HCT116 (cell line): ENCODE measurements around the gene SPACDR. TPM values are rescaled to one million over a fixed set of nuclear protein-coding genes. Genes with fewer than 3 reads are reported as not detected.

Experiments used
- ATAC-seq: fragments of 200-7000 bp; cut with Tn5 transposase; 2 replicates; pipeline ENCODE4 v1.9.1; 2020; ENCODE audit warnings: mild to moderate bottlenecking, moderate library complexity
- BruUV-seq: library from RNA; stranded (reverse); fragments of 400-500 nt; replicated peaks from 2 replicates; lab custom pipeline; 2021; lab: Mats Ljungman, UMichigan
- CTCF ChIA-PET: fragments of 300-600 bp; sonication (Branson Sonifier 250); formaldehyde crosslinking; loops from one replicate; lab custom pipeline; 2021; ENCODE audit warnings: antibody characterized with exemption; lab: Charles Lee
- POLR2A ChIA-PET: fragments of 300-600, 350-600 bp; sonication (Branson Sonifier 250); formaldehyde crosslinking; loops from one replicate; lab custom pipeline; 2021; ENCODE audit warnings: antibody characterized with exemption; lab: Charles Lee
- RAD21 ChIA-PET, 2 experiments: fragments of 300-600 bp; sonication (Branson Sonifier 250); formaldehyde crosslinking; loops; one replicate each; lab custom pipeline; 2023; ENCODE audit warnings: low total read pairs in 2 of 2; ENCODE audit not compliant: uncharacterized antibody in 2 of 2, unreplicated experiment in 2 of 2, low non-redundant PET in 1 of 2; lab: Charles Lee
- DNase-seq: peaks from one replicate; pipeline ENCODE4 v3.0.0-alpha.2; 2010; ENCODE audit warnings: low read depth, low spot score
- H2AFZ ChIP-seq: fragments of 200-600 bp; shearing (Covaris generic), sonication (generic); 2 replicates; pipeline ENCODE4 v1.6.1; 2017; ENCODE audit warnings: low read depth, mixed run types, mixed read lengths, antibody characterized with exemption, low read length; ENCODE audit not compliant: poor library complexity, severe bottlenecking
- H3K27ac ChIP-seq: 2 replicates; pipeline ENCODE4 v1.5.1; 2012; ENCODE audit warnings: low read depth, low read length
- H3K27me3 ChIP-seq: fragments of 200-600 bp; sonication (generic); 2 replicates; pipeline ENCODE4 v1.6.1; 2016; ENCODE audit warnings: mixed run types, low read length, mixed read lengths; ENCODE audit not compliant: insufficient read depth
- H3K36me3 ChIP-seq, 2 experiments: fragments of 200-500 bp in 1 of 2; fragments of 200-600 bp in 1 of 2; sonication (Bioruptor generic) in 1 of 2; sonication (generic) in 1 of 2; 2 replicates each; pipeline versions ENCODE4 v1.5.1 to v1.6.1; 2014 to 2016; ENCODE audit warnings: low read length in 2 of 2, inconsistent platforms in 1 of 2, mixed read lengths in 1 of 2, mixed run types in 1 of 2; ENCODE audit not compliant: insufficient read depth in 2 of 2, control insufficient read depth in 1 of 2
- H3K4me1 ChIP-seq, 2 experiments: fragments of 200-600 bp in 1 of 2; sonication (generic) in 1 of 2; 2 replicates each; pipeline versions ENCODE4 v1.5.1 to v1.6.1; 2012 to 2017; ENCODE audit warnings: low read length in 2 of 2, inconsistent platforms in 1 of 2, mild to moderate bottlenecking in 1 of 2, mixed read lengths in 1 of 2, mixed run types in 1 of 2, moderate library complexity in 1 of 2; ENCODE audit not compliant: insufficient read depth in 2 of 2, control insufficient read depth in 1 of 2
- H3K4me2 ChIP-seq: fragments of 200-600 bp; sonication (generic); 2 replicates; pipeline ENCODE4 v1.6.1; 2017; ENCODE audit warnings: mixed run types, low read length, mixed read lengths
- H3K4me3 ChIP-seq, 2 experiments: fragments of 200-600 bp in 1 of 2; sonication (generic) in 1 of 2; replicated peaks in 1 of 2; 2 replicates each; pipeline ENCODE4 v1.5.1; 2011 to 2016; ENCODE audit warnings: low read length in 2 of 2, control low read depth in 1 of 2, low read depth in 1 of 2, mild to moderate bottlenecking in 1 of 2, mixed read lengths in 1 of 2, mixed run types in 1 of 2
- H3K79me2 ChIP-seq: fragments of 200-600 bp; sonication (generic); 2 replicates; pipeline ENCODE4 v1.6.1; 2017; ENCODE audit warnings: mild to moderate bottlenecking, mixed run types, low read length, moderate library complexity, mixed read lengths; ENCODE audit not compliant: insufficient read depth
- H3K9ac ChIP-seq: fragments of 200-600 bp; sonication (generic); 2 replicates; pipeline ENCODE4 v1.6.1; 2016; ENCODE audit warnings: low read length, mixed read lengths
- H3K9me2 ChIP-seq: fragments of 200-600 bp; sonication (generic), shearing (Covaris generic); 2 replicates; pipeline ENCODE4 v1.6.1; 2017; ENCODE audit warnings: mixed run types, mild to moderate bottlenecking, moderate library complexity; ENCODE audit not compliant: insufficient read depth
- H3K9me3 ChIP-seq, 2 experiments: fragments of 200-500 bp in 1 of 2; fragments of 200-600 bp in 1 of 2; sonication (Bioruptor generic) in 1 of 2; sonication (generic) in 1 of 2; 2 replicates each; pipeline ENCODE4 v1.6.1; 2014 to 2017; ENCODE audit warnings: low read length in 2 of 2, mixed read lengths in 2 of 2, inconsistent platforms in 1 of 2, low read depth in 1 of 2, mild to moderate bottlenecking in 1 of 2, mixed run types in 1 of 2, moderate library complexity in 1 of 2; ENCODE audit not compliant: control insufficient read depth in 1 of 2, insufficient read depth in 1 of 2
- H4K20me1 ChIP-seq: fragments of 200-600 bp; sonication (generic), shearing (Covaris generic); 2 replicates; pipeline ENCODE4 v1.6.1; 2017; ENCODE audit warnings: mixed run types, mild to moderate bottlenecking, moderate library complexity; ENCODE audit not compliant: insufficient read depth
- CEBPB ChIP-seq: IDR thresholded peaks from 2 replicates; pipeline ENCODE4 v1.6.1; 2012; ENCODE audit warnings: low read depth
- EGR1 ChIP-seq: IDR thresholded peaks from 2 replicates; pipeline ENCODE4 v1.6.1; 2012; ENCODE audit warnings: low read depth
- ELF1 ChIP-seq: IDR thresholded peaks from 2 replicates; pipeline ENCODE4 v1.6.1; 2012; ENCODE audit warnings: low read depth, borderline replicate concordance
- EZH2phosphoT487 ChIP-seq: fragments of 200-600 bp; IDR thresholded peaks from 2 replicates; pipeline ENCODE4 v1.6.1; 2018; ENCODE audit warnings: antibody characterized with exemption, borderline replicate concordance
- FOSL1 ChIP-seq: IDR thresholded peaks from 2 replicates; pipeline ENCODE4 v1.6.1; 2012; ENCODE audit warnings: low read depth
- JUND ChIP-seq: IDR thresholded peaks from 2 replicates; pipeline ENCODE4 v1.6.1; 2012
- POLR2A ChIP-seq: IDR thresholded peaks from 2 replicates; pipeline ENCODE4 v1.7.0; 2011; ENCODE audit warnings: borderline replicate concordance; ENCODE audit not compliant: insufficient read depth, insufficient read length; ENCODE audit errors: extremely low read depth
- RAD21 ChIP-seq: IDR thresholded peaks from 2 replicates; pipeline ENCODE4 v1.6.1; 2012; ENCODE audit warnings: low read depth, mild to moderate bottlenecking
- SIN3A ChIP-seq: IDR thresholded peaks from 2 replicates; pipeline ENCODE4 v1.6.1; 2012; ENCODE audit warnings: low read depth
- SRF ChIP-seq: IDR thresholded peaks from 2 replicates; pipeline ENCODE4 v1.6.1; 2012; ENCODE audit warnings: low read depth
- TCF7L2 ChIP-seq: IDR thresholded peaks from 2 replicates; pipeline ENCODE4 v1.7.0; 2011; ENCODE audit warnings: borderline replicate concordance, inconsistent platforms; ENCODE audit not compliant: insufficient read depth, insufficient read length; ENCODE audit errors: extremely low read depth
- ZFX ChIP-seq: fragments of 450-650 bp; IDR thresholded peaks from 2 replicates; pipeline ENCODE4 v1.6.1; 2017
- intact Hi-C: fragments of 100-400 bp; cut with micrococcal nuclease; formaldehyde crosslinking; loops from 2 replicates; pipeline ENCODE4 v1.10.0; 2022
- total RNA-seq: library from RNA; stranded (reverse); gene quantifications from one replicate; pipeline ENCODE4 v1.2.1, GENCODE V29; 2021; ENCODE audit not compliant: unreplicated experiment
- TF ChIP-seq, protein P1 (sequence below): IDR thresholded peaks from 2 replicates; pipeline ENCODE4 v1.6.1; 2012
- TF ChIP-seq, protein P2 (sequence below), 3 experiments: fragments of 200-600 bp in 1 of 3; sonication (generic) in 1 of 3; IDR thresholded peaks in 2 of 3; conservative IDR thresholded peaks in 1 of 3; 2 replicates each; pipeline ENCODE4 v1.5.1; 2012 to 2017; ENCODE audit warnings: low read depth in 2 of 3, low read length in 2 of 3, antibody characterized with exemption in 1 of 3, borderline replicate concordance in 1 of 3, control low read depth in 1 of 3, mild to moderate bottlenecking in 1 of 3, mixed read lengths in 1 of 3, mixed run types in 1 of 3, moderate library complexity in 1 of 3; ENCODE audit not compliant: insufficient read depth in 1 of 3
- TF ChIP-seq, protein P3 (sequence below): IDR thresholded peaks from 2 replicates; pipeline ENCODE4 v1.6.1; 2012; ENCODE audit warnings: low read depth

Gene SPACDR
- total RNA-seq, 1 experiment from 2014 or later, result 1.7 TPM

DNA sequence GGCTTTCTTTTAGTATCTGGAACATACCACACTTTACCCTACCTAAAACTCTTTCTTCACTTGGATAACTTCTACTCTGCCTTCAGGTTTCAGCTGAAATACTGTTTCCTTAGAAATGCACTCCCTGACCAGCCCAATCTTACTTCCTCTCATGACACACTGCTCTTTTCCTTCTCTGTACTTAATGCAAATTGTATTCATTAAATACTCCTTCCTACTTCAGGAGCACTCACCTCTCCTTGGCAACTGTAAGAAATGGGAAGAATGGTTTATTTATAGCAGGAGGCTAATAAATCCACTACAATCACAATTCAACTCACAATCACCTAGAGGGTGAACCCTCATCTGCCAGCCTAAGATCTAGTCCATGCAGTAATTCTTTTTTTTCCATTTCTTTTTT is 50.7 kb downstream of the SPACDR start:
- H3K4me3 ChIP-seq, result no peak overlapping the region
- no peaks in the 10 kb centered on the region for H3K9me2 ChIP-seq
- no peak overlapping the region for H3K4me2 ChIP-seq
- BruUV-seq, result no TSS peak
- H3K79me2 ChIP-seq, result no peaks in the 10 kb centered on the region
- H3K27ac ChIP-seq, result no peak overlapping the region
- H3K4me1 ChIP-seq, result no peaks in the 10 kb centered on the region
- ChIA-PET RAD21 (no interaction called here), POLR2A (no interaction called here), CTCF (no interaction called here)
- TF ChIP-seq FOSL1 (no peak), ZFX (no peak), SIN3A (no peak), JUND (no peak), TCF7L2 (no peak), RAD21 (no peak)
- TF ChIP-seq, protein P1, sequence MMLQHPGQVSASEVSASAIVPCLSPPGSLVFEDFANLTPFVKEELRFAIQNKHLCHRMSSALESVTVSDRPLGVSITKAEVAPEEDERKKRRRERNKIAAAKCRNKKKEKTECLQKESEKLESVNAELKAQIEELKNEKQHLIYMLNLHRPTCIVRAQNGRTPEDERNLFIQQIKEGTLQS, result no peak
- TF ChIP-seq, protein P2, sequence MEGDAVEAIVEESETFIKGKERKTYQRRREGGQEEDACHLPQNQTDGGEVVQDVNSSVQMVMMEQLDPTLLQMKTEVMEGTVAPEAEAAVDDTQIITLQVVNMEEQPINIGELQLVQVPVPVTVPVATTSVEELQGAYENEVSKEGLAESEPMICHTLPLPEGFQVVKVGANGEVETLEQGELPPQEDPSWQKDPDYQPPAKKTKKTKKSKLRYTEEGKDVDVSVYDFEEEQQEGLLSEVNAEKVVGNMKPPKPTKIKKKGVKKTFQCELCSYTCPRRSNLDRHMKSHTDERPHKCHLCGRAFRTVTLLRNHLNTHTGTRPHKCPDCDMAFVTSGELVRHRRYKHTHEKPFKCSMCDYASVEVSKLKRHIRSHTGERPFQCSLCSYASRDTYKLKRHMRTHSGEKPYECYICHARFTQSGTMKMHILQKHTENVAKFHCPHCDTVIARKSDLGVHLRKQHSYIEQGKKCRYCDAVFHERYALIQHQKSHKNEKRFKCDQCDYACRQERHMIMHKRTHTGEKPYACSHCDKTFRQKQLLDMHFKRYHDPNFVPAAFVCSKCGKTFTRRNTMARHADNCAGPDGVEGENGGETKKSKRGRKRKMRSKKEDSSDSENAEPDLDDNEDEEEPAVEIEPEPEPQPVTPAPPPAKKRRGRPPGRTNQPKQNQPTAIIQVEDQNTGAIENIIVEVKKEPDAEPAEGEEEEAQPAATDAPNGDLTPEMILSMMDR (IDR thresholded peaks at IDR 0.05 in 2 of 3, conservative IDR thresholded peaks at IDR 0.05 in 1 of 3; ENCODE audit: borderline replicate concordance in 1 of 3, insufficient read depth in 1 of 3, low read depth in 2 of 3, low read length in 2 of 3), result no peak
- peaks cover 4% of the 10 kb centered on the region; the same call in 1 of the 2 replicates for H3K27me3 ChIP-seq
- no peaks in the 10 kb centered on the region for H3K9me3 ChIP-seq
- no peak overlapping the region for H2AFZ ChIP-seq
- H3K36me3 ChIP-seq, result no peaks in the 10 kb centered on the region
- DNase-seq, result no peak
- no peak overlapping the region for H3K9ac ChIP-seq
- H4K20me1 ChIP-seq, result no peaks in the 10 kb centered on the region
- intact Hi-C loops, result no loop called here
- ATAC-seq, result no peak

DNA sequence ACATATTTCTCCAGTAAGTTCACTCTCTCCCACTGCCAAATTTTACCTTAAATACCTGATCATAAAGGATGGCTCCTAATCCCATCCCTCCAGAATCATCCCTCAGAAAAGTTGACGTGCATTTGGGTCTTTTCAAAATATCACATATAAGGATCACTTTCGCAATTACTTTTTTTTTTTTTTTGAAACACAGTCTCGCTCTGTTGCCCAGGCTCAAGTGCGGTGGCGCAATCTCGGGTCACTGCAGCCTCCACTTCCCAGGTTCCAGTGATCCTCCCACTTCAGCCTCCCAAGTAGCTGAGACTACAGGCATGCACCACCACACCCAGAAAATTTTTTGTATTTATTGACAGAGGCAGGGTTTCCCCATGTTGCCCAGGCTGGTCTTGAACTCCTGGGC is 53.0 kb downstream of the SPACDR start:
- TF ChIP-seq ELF1, result no peak
- no peak for TF ChIP-seq POLR2A
- TF ChIP-seq, protein P3, sequence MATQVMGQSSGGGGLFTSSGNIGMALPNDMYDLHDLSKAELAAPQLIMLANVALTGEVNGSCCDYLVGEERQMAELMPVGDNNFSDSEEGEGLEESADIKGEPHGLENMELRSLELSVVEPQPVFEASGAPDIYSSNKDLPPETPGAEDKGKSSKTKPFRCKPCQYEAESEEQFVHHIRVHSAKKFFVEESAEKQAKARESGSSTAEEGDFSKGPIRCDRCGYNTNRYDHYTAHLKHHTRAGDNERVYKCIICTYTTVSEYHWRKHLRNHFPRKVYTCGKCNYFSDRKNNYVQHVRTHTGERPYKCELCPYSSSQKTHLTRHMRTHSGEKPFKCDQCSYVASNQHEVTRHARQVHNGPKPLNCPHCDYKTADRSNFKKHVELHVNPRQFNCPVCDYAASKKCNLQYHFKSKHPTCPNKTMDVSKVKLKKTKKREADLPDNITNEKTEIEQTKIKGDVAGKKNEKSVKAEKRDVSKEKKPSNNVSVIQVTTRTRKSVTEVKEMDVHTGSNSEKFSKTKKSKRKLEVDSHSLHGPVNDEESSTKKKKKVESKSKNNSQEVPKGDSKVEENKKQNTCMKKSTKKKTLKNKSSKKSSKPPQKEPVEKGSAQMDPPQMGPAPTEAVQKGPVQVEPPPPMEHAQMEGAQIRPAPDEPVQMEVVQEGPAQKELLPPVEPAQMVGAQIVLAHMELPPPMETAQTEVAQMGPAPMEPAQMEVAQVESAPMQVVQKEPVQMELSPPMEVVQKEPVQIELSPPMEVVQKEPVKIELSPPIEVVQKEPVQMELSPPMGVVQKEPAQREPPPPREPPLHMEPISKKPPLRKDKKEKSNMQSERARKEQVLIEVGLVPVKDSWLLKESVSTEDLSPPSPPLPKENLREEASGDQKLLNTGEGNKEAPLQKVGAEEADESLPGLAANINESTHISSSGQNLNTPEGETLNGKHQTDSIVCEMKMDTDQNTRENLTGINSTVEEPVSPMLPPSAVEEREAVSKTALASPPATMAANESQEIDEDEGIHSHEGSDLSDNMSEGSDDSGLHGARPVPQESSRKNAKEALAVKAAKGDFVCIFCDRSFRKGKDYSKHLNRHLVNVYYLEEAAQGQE, result no peak
- no peak for TF ChIP-seq EGR1
- TF ChIP-seq SRF, result no peak
- TF ChIP-seq EZH2phosphoT487, result no peak
- TF ChIP-seq SIN3A, result no peak
- no peak for TF ChIP-seq CEBPB
- H3K36me3 ChIP-seq, result no peaks in the 10 kb centered on the region
- H3K4me1 ChIP-seq, result peaks cover 0 to 6% of the 10 kb centered on the region in 2 experiments; a peak in 1 of 4 replicates
- H3K9ac ChIP-seq, result no peak overlapping the region
- no peak overlapping the region for H2AFZ ChIP-seq
- ATAC-seq (no peak), DNase-seq (no peak)
- ChIA-PET RAD21 (no interaction called here), CTCF (no interaction called here), POLR2A (no interaction called here)
- intact Hi-C loops, result no loop called here
- H3K27me3 ChIP-seq, result peaks cover 7% of the 10 kb centered on the region; the same call in 1 of the 2 replicates
- no peaks in the 10 kb centered on the region for H3K9me3 ChIP-seq
- H3K4me3 ChIP-seq, result no peak overlapping the region
- no peaks in the 10 kb centered on the region for H3K9me2 ChIP-seq
- no peak overlapping the region for H3K27ac ChIP-seq
- no TSS peak for BruUV-seq
- H4K20me1 ChIP-seq, result no peaks in the 10 kb centered on the region
- H3K4me2 ChIP-seq, result no peak overlapping the region
- no peaks in the 10 kb centered on the region for H3K79me2 ChIP-seq
